NB4 (cell line): Measurements from ENCODE around the gene SLCO2A1.

Experiments used
- CTCF ChIP-seq: IDR thresholded peaks from one replicate; pipeline ENCODE4 v1.5.1; 2012; ENCODE audit warnings: low read depth, low read length
- MYC ChIP-seq: IDR thresholded peaks from 2 replicates; pipeline ENCODE4 v1.6.1; 2011; ENCODE audit warnings: low read depth, low read length
- POLR2A ChIP-seq: IDR thresholded peaks from 2 replicates; pipeline ENCODE4 v1.6.1; 2011; ENCODE audit warnings: mild to moderate bottlenecking; ENCODE audit not compliant: insufficient read length; ENCODE audit errors: extremely low read depth

GRCh38 chr3:133883641-133884040 lies 146.1 kb downstream of the SLCO2A1 start:
- no peak for TF ChIP-seq POLR2A
- TF ChIP-seq CTCF: no peak
- TF ChIP-seq MYC: no peak
